RWPE2 (cell line): ENCODE data around the gene LDB2.

Experiments used
- ATAC-seq: fragments of 200-7000 bp; cut with Tn5 transposase; 3 replicates; pipeline ENCODE4 v1.9.1; 2021; ENCODE audit warnings: low read depth
- DNase-seq: peaks from one replicate; pipeline ENCODE4 v3.0.0-alpha.2; 2020; ENCODE audit warnings: low spot score
- H3K27ac ChIP-seq: fragments of 450-650 bp; 2 replicates; pipeline ENCODE4 v1.5.1; 2017; ENCODE audit warnings: mild to moderate bottlenecking; ENCODE audit not compliant: poor library complexity, severe bottlenecking
- H3K27me3 ChIP-seq: fragments of 250-450 bp; sonication (Bioruptor Pico); 2 replicates; pipeline ENCODE4 v1.5.1; 2021; ENCODE audit warnings: mild to moderate bottlenecking, moderate library complexity; ENCODE audit not compliant: insufficient read depth, poor library complexity, severe bottlenecking
- H3K36me3 ChIP-seq: fragments of 250-450 bp; sonication (Bioruptor Pico); 2 replicates; pipeline ENCODE4 v1.5.1; 2020; ENCODE audit warnings: low read depth, mild to moderate bottlenecking, moderate library complexity
- H3K4me1 ChIP-seq: fragments of 250-450 bp; sonication (Bioruptor Pico); 2 replicates; pipeline ENCODE4 v1.5.1; 2021; ENCODE audit warnings: mild to moderate bottlenecking, moderate library complexity; ENCODE audit not compliant: insufficient read depth, poor library complexity, severe bottlenecking
- H3K4me3 ChIP-seq: fragments of 250-450 bp; sonication (Bioruptor Pico); 2 replicates; pipeline ENCODE4 v1.5.1; 2021; ENCODE audit warnings: mild to moderate bottlenecking, moderate library complexity; ENCODE audit not compliant: severe bottlenecking
- H3K9me3 ChIP-seq: fragments of 250-450 bp; sonication (Bioruptor Pico); 2 replicates; pipeline ENCODE4 v1.5.1; 2021; ENCODE audit warnings: mild to moderate bottlenecking, moderate library complexity; ENCODE audit not compliant: severe bottlenecking
- TF ChIP-seq, protein P1 (sequence below): fragments of 450-650 bp; IDR thresholded peaks from one replicate; pipeline ENCODE4 v1.5.1; 2017; ENCODE audit warnings: mild to moderate bottlenecking, moderate library complexity; ENCODE audit not compliant: poor library complexity, severe bottlenecking

LDB2 gene

DNA sequence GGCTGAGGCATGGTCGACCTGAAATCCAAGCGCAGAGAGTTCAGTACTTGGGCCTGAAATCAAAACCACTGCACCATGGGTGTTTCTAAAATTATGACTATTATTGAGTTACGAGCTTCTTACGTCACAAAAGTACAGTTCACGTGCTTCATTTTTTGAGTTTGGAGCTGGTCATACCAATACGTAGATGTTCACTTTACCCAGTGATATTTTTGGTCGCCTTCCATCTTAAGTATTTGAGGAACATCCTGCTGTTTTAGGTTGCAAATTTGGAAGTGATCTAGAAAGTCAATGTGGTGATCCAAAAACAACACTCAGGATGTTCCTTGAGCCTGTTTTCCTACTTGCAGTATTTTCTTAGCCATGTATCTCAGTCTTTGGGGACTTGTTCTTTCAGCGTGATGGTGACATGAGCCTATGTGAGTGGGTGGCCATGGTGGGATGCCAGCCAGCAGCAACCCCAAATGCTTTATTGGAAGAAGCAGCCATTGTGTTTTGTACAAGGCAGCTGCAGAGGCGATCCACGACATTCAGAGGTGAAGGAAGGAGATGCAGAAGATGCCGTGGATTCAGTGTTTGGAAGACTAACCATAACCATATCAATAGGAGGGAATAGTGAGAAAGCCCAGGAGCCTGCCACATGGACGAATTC lies 28.7 kb downstream of the LDB2 start:
- H3K4me1 ChIP-seq, result no peaks in the 10 kb centered on the region
- no peak overlapping the region for H3K27ac ChIP-seq
- H3K4me3 ChIP-seq, result no peak overlapping the region
- ATAC-seq (no peak), DNase-seq (no peak)
- H3K36me3 ChIP-seq, result no peaks in the 10 kb centered on the region
- peaks cover 22% of the 10 kb centered on the region for H3K27me3 ChIP-seq
- H3K9me3 ChIP-seq, result no peaks in the 10 kb centered on the region
- TF ChIP-seq, protein P1, sequence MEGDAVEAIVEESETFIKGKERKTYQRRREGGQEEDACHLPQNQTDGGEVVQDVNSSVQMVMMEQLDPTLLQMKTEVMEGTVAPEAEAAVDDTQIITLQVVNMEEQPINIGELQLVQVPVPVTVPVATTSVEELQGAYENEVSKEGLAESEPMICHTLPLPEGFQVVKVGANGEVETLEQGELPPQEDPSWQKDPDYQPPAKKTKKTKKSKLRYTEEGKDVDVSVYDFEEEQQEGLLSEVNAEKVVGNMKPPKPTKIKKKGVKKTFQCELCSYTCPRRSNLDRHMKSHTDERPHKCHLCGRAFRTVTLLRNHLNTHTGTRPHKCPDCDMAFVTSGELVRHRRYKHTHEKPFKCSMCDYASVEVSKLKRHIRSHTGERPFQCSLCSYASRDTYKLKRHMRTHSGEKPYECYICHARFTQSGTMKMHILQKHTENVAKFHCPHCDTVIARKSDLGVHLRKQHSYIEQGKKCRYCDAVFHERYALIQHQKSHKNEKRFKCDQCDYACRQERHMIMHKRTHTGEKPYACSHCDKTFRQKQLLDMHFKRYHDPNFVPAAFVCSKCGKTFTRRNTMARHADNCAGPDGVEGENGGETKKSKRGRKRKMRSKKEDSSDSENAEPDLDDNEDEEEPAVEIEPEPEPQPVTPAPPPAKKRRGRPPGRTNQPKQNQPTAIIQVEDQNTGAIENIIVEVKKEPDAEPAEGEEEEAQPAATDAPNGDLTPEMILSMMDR, result no peak

GRCh38 chr4:16868674-16869073 lies 29.8 kb downstream of the LDB2 start:
- Histone ChIP-seq H3K36me3 (no peaks in the 10 kb centered on the region), H3K9me3 (no peaks in the 10 kb centered on the region), H3K4me3 (no peak overlapping the region), H3K27me3 (peaks cover 18% of the 10 kb centered on the region), H3K27ac (no peak overlapping the region), H3K4me1 (no peaks in the 10 kb centered on the region)
- TF ChIP-seq, protein P1, result no peak
- no peak for DNase-seq
- ATAC-seq, result no peak

DNA sequence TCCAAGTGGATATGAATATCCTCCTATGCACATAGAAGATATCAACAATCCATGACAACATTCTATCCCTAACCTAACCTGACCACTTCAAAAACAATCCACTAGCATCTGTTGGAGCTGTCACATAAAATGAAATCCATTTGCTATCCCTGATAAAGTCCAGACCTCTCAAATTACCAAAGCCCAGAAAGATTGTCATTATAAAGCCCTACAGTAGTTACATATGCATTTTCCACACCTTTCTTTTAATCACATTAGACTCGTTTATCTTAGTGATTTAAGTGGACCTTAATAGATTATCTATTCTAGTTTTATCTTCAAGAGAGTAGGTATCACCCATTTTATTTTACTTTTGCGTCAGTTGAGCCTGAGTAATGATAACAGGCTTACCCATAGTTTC lies 30.6 kb downstream of the LDB2 start:
- H3K4me1 ChIP-seq, result no peaks in the 10 kb centered on the region
- no peak for DNase-seq
- no peaks in the 10 kb centered on the region for H3K9me3 ChIP-seq
- no peak overlapping the region for H3K4me3 ChIP-seq
- ATAC-seq, result no peak
- H3K36me3 ChIP-seq, result no peaks in the 10 kb centered on the region
- H3K27me3 ChIP-seq, result peaks cover 16% of the 10 kb centered on the region
- no peak overlapping the region for H3K27ac ChIP-seq
- TF ChIP-seq, protein P1, result no peak

DNA sequence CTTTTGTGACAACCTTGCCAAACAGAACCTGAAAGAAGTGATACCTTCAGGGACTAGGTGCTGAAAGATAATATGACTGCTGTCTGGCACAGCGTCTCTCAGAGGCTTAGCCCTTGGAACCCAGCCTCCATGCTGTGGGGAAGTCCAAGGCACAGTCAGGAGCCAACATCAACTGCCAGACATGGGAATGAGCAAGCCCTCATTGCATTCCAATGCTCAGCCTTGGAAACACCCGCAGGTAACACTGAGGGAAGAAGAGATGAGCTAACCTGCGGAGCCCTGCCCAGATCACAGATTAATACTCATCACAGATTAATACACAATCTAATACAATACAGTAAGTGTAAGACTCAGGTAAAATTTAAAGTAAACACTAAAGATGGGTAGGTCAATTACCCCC lies 31.5 kb downstream of the LDB2 start:
- ATAC-seq (no peak), DNase-seq (no peak)
- Histone ChIP-seq H3K4me1 (no peaks in the 10 kb centered on the region), H3K4me3 (no peak overlapping the region), H3K36me3 (no peaks in the 10 kb centered on the region), H3K9me3 (no peaks in the 10 kb centered on the region), H3K27ac (no peak overlapping the region), H3K27me3 (peaks cover 16% of the 10 kb centered on the region)
- TF ChIP-seq, protein P1, result no peak

DNA sequence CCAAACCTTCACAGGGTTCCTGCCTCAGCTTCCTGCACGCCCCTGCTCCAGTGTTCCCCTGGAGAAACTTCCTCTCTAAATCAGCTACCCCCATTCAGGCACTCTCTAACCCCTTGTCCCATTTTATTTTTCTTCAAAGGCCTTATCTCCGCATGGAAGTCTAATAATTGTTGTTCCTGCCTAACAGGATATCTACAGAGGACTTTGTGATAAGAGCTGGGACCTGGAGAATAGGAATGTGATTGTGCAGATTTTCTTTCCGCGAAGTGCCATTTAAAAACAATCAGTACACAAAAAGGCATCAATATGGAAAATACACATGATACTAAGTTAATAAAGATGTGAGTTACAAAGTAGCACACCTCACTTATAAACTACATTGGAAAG lies 32.6 kb downstream of the LDB2 start:
- no peaks in the 10 kb centered on the region for H3K36me3 ChIP-seq
- TF ChIP-seq, protein P1, result no peak

More for the DNA sequence above, 32.6 kb downstream of the LDB2 start:
- Histone ChIP-seq H3K4me3 (no peak overlapping the region), H3K27ac (no peak overlapping the region), H3K9me3 (no peaks in the 10 kb centered on the region), H3K4me1 (no peaks in the 10 kb centered on the region), H3K27me3 (peaks cover 16% of the 10 kb centered on the region)
- ATAC-seq (no peak), DNase-seq (no peak)
